A549 (cell line): ENCODE measurements around the gene PRKG1.

ENCODE experiments used
- BHLHE40 ChIP-seq: IDR thresholded peaks from 2 replicates; pipeline ENCODE4 v1.6.1; 2012; ENCODE audit warnings: low read depth, low read length, inconsistent platforms
- CTCF ChIP-seq: fragments of >200 bp; sonication (Bioruptor Twin); formaldehyde crosslinking; IDR thresholded peaks from 3 replicates; pipeline ENCODE4 v1.5.1; 2016
- ESRRA ChIP-seq: fragments of 150-350 bp; IDR thresholded peaks from 2 replicates; pipeline ENCODE4 v1.6.1; 2014; ENCODE audit warnings: mild to moderate bottlenecking, low read length, borderline replicate concordance
- JUNB ChIP-seq: fragments of >200 bp; sonication (Bioruptor Twin); formaldehyde crosslinking; IDR thresholded peaks from 2 replicates; pipeline ENCODE4 v1.6.1; 2016
- KDM1A ChIP-seq: fragments of 200-600 bp; sonication (generic); IDR thresholded peaks from 2 replicates; pipeline ENCODE4 v1.6.1; 2016; ENCODE audit warnings: low read depth, mild to moderate bottlenecking
- KDM5A ChIP-seq: fragments of 200-600 bp; sonication (generic); IDR thresholded peaks from 2 replicates; pipeline ENCODE4 v1.6.1; 2016; ENCODE audit warnings: antibody characterized with exemption, mild to moderate bottlenecking
- MYC ChIP-seq: IDR thresholded peaks from 2 replicates; pipeline ENCODE4 v1.6.1; 2012; ENCODE audit warnings: mild to moderate bottlenecking, inconsistent platforms, low read length, improper control_type of control experiment, borderline replicate concordance
- POLR2A ChIP-seq: IDR thresholded peaks from 2 replicates; pipeline ENCODE4 v1.6.1; 2012; ENCODE audit warnings: mild to moderate bottlenecking, low read length
- RCOR1 ChIP-seq: fragments of 150-350 bp; IDR thresholded peaks from 2 replicates; pipeline ENCODE4 v1.6.1; 2014; ENCODE audit warnings: antibody characterized with exemption, low read length, low read depth
- TF ChIP-seq, protein P1 (sequence below): fragments of 450-650 bp; IDR thresholded peaks from 2 replicates; pipeline ENCODE4 v1.6.1; 2014; ENCODE audit warnings: antibody characterized with exemption

DNA sequence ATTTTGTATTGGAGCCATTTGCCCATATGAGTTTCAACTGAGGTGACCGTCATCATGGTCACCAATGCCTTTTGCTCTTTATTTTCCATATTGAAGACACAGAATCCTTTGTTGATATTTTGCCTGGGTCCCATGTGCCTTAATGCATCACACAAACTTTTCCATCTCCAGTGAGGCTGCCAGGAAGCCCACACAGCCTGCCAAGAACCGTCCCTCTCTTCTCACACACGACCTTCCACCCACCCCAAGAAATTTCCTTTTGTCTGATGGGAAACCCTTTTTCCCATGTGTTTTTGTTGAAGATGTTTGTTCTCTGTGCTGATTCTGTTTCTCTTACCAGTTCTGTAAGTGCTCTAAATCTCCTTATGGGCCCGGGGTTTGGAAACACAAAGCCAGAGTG is 456.3 kb downstream of the PRKG1 start:
- TF ChIP-seq CTCF (no peak), RCOR1 (no peak), BHLHE40 (no peak), KDM5A (no peak), POLR2A (no peak), ESRRA (no peak), KDM1A (no peak), JUNB (no peak), MYC (no peak)
- TF ChIP-seq, protein P1, sequence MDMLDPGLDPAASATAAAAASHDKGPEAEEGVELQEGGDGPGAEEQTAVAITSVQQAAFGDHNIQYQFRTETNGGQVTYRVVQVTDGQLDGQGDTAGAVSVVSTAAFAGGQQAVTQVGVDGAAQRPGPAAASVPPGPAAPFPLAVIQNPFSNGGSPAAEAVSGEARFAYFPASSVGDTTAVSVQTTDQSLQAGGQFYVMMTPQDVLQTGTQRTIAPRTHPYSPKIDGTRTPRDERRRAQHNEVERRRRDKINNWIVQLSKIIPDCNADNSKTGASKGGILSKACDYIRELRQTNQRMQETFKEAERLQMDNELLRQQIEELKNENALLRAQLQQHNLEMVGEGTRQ: no peak
